Cardiac fibroblast (primary cell): ENCODE data around the gene UGDH.
"Not testable (repeated sequence)": the region's sequence is repeated elsewhere in the genome, so short reads cannot be mapped to it uniquely, and the experiment has no call there.

ENCODE experiments used
- DNase-seq, 2 donors: peaks; one replicate each; pipeline versions ENCODE4 v3.0.0 to v3.0.0-alpha.2; 2010; ENCODE audit warnings: low read depth in 2 of 2
- H3K4me3 ChIP-seq, 2 donors: replicated peaks in 1 of 2; 1 replicate in 1 of 2; 2 replicates in 1 of 2; pipeline ENCODE4 v1.5.1; 2011; ENCODE audit warnings: low read depth in 2 of 2, low read length in 2 of 2, mild to moderate bottlenecking in 2 of 2, moderate library complexity in 1 of 2
- CTCF ChIP-seq: IDR thresholded peaks from one replicate; pipeline ENCODE4 v1.5.1; 2011; ENCODE audit warnings: low read depth, mild to moderate bottlenecking, low read length, inconsistent platforms

The UGDH gene

DNA sequence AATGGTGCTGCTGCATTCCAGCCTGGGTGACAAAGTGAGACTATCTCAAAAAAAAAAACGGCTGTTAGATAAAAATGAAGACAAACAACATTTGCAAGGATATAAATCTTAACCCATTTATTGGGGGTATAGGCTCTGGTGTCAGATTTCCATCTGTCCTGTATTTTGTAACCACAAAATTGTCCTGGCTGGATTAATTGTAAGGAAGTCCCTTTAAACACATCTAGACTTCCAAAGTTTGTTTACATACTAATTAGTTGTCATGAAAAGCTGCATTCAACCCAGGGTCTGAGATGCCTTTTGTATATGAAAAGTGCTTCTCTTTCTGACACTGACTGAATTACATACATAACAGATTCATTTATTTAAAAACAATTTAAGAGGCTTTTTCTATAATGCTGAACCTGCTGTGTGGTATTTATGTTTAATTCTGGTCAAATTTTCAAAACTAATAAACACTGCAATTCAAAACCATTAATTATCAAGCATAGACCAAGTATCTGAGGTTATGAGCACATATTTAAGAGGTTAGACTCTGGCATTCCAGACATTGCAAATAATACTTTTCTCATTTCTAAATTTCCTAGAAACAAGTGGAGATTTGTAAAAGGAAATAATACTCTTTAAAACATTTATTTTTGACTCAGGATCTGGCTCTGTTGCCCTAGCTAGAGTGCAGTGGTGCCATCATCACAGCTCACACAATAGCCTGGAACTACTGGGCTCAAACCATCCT, 17.5 kb upstream of the UGDH start:
- no peak overlapping the region for H3K4me3 ChIP-seq
- DNase-seq = no peak
- no peak for TF ChIP-seq CTCF

DNA sequence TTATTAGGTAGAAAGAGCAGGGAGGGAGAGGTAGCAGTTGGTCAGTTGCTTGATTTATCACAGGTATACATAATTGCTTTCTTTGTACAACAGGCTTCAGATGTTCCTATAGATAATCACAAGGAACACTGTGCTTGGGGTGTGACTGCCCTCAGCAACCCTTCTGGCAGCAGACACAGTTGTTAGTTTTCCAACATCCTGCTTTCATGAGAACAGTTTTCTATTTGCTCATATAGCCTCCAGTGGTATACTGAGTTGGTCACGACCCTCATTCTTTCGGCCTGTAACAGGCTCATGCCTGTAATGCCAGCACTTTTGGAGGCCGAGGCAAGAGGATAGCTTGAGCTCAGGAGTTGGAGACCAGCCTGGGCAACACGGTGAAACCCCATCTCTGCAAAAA, 16.8 kb upstream of the UGDH start:
- not testable (repeated sequence) for H3K4me3 ChIP-seq, DNase-seq

DNA sequence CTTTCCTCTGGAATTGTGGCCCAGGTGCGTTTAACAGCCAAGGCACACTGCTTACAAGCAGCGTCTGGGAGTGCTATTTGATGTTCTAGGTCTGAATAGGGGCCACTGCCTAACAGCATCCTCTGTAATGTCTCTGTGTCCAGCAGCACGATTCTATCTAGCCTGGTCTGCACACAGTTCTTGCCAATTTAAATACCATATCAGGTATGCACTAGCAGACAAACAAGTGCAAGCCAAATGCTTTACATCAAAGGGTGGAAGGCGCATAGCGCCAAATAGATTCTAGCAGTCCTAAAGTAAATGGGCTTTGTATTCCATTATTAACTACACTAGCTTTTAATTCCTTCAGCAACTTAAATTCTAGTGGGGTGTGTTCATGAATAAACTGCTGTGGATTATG, 15.8 kb upstream of the UGDH start:
- no peak for TF ChIP-seq CTCF
- no peak overlapping the region for H3K4me3 ChIP-seq
- DNase-seq = no peak

- no peak for DNase-seq
- TF ChIP-seq CTCF = no peak
- H3K4me3 ChIP-seq = no peak overlapping the region
These were observed 15.4 kb upstream of the UGDH start for GRCh38 chr4:39542611-39543012.

DNA sequence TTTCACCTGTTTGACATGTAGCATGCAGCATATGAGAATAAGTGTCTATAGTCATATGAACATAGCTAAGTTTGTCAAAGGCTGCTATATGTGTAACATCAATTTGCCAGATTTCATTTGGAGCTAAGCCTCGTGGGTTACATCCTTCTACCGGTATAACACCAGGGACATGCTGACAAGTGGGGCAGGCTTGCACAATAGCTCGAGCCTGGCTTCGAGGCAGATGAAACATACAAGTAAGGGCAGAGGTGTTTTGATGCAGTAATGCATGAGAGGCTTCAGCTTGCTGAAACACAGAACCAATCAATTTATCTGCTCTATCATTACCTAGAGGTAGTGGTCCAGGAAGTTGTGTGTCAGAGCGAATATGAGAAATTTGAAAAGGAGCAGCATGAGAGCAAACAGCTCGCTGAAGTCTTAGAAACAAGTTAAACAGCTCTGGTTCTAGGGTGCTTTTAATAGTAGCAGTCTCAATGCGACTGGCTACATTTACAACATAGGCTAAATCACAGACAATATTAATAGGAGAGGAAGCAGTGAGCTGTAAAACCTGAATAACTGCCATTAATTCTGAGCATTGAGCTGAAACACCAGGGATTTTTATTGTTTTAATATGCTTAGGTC, 14.9 kb upstream of the UGDH start:
- H3K4me3 ChIP-seq = no peak overlapping the region
- no peak for TF ChIP-seq CTCF
- peak in 1 of 2 donors; percentile 43 for DNase-seq

- no peak for TF ChIP-seq CTCF
- DNase-seq = peak in 1 of 2 donors; percentile 35
- H3K4me3 ChIP-seq = no peak overlapping the region
These were observed 11.9 kb upstream of the UGDH start for GRCh38 chr4:39539089-39539611.

- no peak for TF ChIP-seq CTCF
- no peak for DNase-seq
- no peak overlapping the region for H3K4me3 ChIP-seq
These were observed 6.3 kb upstream of the UGDH start for GRCh38 chr4:39533541-39533940.

DNA sequence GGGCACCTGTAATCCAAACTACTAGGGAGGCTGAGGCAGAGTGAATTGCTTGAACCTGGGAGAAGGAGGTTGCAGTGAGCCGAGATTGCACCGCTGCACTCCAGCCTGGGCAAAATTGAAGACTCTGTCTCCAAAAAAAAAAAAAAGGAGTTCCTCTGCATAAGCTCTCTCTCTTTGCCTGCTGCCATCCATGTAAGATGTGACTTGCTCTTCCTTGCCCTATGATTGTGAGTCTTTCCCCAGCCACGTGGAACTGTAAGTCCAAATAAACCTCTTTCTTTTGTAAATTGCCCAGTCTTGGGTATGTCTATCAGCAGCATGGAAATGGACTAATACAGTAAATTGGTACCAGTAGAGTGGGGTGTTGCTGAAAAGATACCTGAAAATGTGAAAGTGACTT, 5.0 kb upstream of the UGDH start:
- DNase-seq, H3K4me3 ChIP-seq: not testable (repeated sequence)
